PC-9 (cell line): ENCODE measurements around the gene SERPINC1.
"Not testable (repeated sequence)": the region's sequence is repeated elsewhere in the genome, so short reads cannot be mapped to it uniquely, and the experiment has no call there.

ENCODE experiments used
- EZH2 ChIP-seq: fragments of 200-600 bp; sonication (generic); IDR thresholded peaks from 2 replicates; pipeline ENCODE4 v1.8.0; 2017; ENCODE audit warnings: antibody characterized with exemption, low read depth
- TF ChIP-seq, protein P1 (sequence below): fragments of 200-600 bp; sonication (generic); conservative IDR thresholded peaks from 2 replicates; pipeline ENCODE4 v1.6.1; 2017; ENCODE audit warnings: mixed run types, antibody characterized with exemption, mild to moderate bottlenecking, moderate library complexity

DNA sequence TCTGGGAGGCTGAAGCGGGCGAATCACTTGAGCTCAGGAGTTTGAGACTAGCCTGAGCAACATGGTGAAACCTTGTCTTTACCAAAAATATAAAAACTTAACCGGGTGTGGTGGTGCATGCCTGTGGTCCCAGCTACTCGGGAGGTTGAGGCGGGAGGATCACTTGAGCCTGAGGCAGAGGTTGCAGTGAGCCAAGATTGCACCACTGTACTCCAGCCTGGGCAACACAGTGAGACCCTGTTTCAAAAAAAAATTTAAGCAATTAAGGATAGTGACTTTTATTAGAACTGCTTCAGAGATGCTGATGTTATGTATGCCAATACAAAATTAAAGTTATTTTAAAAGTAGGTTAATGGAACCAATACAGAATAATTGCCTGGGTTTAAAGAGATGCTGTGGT lies 48.8 kb upstream of the SERPINC1 start:
- TF ChIP-seq, protein P1, sequence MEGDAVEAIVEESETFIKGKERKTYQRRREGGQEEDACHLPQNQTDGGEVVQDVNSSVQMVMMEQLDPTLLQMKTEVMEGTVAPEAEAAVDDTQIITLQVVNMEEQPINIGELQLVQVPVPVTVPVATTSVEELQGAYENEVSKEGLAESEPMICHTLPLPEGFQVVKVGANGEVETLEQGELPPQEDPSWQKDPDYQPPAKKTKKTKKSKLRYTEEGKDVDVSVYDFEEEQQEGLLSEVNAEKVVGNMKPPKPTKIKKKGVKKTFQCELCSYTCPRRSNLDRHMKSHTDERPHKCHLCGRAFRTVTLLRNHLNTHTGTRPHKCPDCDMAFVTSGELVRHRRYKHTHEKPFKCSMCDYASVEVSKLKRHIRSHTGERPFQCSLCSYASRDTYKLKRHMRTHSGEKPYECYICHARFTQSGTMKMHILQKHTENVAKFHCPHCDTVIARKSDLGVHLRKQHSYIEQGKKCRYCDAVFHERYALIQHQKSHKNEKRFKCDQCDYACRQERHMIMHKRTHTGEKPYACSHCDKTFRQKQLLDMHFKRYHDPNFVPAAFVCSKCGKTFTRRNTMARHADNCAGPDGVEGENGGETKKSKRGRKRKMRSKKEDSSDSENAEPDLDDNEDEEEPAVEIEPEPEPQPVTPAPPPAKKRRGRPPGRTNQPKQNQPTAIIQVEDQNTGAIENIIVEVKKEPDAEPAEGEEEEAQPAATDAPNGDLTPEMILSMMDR = not testable (repeated sequence)
- TF ChIP-seq EZH2 = not testable (repeated sequence)
